Germinal center (tissue), 1 donor: Measurements from ENCODE around the gene ARHGEF37.
"Not testable (repeated sequence)": the region's sequence is repeated elsewhere in the genome, so short reads cannot be mapped to it uniquely, and the experiment has no call there.

Experiments
- DNase-seq: peaks from one replicate; pipeline ENCODE4 v3.0.0; 2012; ENCODE audit warnings: mixed read lengths, low spot score

The ARHGEF37 gene

DNA sequence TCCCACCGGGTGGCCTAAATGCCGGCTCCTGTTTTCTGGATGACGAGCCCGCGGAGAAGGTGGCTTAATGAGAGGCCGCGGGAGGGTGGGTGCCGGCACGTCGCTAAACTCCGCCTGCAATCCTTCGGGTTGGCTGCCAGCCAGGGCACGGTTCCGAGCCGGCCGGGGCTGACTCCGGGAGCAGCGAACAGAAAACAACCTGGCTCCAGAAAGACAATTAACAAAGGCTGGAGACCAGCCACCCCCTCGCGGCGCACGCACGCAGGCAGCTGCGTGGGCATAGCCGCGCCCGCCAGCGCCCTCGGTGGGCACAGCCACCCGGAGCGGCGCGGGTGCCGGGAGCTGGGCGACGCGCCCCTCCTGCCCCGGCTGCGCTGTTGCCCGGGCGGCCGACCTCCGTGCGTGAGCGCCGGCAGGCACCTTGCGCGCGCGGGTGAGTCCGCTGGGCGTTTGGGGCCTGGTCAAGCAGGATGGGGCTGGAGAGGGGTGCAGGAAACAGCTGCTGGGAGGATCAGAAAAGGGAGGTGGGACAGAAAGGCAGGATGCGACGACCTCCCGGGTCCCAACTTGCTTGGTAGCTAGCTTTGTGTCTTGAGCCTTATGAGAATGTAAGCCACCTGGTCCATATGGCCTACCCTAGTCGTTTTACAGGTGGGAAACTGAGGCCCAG lies at the start of gene ARHGEF37:
ARHGEF37 (plus strand) TSS at position 307 of the 670 bp plus-strand sequence. CDS start 16,272 bp downstream, outside the sequence.
- DNase-seq: peak; percentile 37

GRCh38 chr5:149532413-149532812 lies 48.9 kb upstream of the ARHGEF37 start:
- no peak for DNase-seq

DNA sequence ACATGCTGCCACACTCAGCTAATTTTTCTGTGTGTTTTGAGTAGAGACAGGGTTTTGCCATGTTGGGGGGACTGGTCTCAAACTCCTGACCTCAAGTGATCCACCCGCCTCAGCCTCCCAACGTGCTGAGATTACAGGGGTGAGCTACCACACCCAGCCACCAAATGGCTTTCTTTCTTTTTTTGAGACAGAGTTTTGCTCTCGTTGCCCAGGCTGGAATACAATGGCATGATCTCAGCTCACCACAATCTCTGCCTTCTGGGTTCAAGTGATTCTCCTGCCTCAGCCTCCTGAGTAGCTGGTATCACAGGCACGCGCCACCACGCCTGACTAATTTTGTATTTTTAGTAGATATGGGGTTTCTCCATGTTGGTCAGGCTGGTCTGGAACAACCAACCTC lies 45.5 kb upstream of the ARHGEF37 start:
- DNase-seq: not testable (repeated sequence)

DNA sequence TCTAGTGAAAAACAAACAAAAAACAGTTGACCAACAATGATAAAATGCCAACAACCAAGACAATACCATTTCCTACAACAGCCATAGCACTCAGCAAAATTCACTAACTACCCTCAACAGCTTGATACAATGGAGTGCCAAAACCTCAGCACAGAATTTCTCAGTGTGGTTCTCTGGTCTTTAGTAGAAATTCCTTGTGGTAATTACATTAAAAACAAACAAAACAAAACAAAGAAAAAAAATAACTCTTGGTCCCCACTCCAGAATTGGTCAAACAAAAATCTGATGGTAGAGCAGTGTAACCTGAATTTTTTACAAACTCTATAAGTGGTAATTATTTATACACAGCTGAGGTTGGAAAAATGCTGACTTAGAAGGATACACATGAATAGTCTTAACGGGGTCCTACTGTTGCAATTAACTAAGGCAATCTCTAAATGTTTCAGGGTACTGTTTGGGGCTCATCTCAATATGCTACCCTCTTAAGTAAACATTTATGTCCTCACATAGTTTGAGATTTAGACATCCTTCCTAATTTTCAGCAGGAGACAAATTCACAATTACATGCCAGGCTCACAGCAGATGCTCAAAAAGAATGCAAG lies 43.8 kb upstream of the ARHGEF37 start:
- DNase-seq: no peak

DNA sequence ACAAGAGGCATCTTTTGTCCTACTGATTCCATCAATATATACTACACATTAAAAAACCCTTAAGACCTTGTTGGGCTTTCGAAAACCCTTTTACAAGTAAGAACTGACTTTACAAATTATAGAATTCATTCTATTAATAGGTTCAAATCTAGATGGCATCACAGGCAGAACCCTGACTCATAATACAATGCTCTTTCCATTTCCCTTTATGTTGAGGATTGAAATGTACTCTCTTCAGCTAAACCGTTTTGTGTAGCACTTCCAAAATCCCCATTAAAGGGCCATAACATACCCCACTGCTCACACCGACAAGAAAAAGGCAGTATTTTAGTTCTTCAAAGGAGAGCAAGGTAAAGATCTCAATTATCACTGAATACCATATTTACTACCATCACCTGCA lies 41.2 kb upstream of the ARHGEF37 start:
- no peak for DNase-seq

DNA sequence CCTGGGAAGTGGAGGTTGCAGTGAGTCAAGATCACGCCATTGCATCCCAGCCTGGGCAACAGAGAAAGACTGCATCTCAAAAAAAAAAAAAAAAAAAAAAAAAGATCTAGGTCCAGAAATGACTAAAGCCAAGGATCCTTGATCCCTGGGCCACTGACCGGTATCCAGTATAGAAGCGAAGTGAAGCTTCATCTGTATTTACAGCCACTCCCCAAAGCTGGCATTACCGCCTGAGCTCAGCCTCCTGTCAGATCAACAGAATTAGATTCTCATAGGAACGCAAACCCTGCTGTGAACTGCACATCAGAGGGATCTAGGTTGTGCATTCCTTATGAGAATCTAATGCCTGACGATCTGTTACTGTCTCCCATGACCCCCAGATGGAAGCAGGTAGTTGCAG lies 39.4 kb upstream of the ARHGEF37 start:
- DNase-seq: no peak

DNA sequence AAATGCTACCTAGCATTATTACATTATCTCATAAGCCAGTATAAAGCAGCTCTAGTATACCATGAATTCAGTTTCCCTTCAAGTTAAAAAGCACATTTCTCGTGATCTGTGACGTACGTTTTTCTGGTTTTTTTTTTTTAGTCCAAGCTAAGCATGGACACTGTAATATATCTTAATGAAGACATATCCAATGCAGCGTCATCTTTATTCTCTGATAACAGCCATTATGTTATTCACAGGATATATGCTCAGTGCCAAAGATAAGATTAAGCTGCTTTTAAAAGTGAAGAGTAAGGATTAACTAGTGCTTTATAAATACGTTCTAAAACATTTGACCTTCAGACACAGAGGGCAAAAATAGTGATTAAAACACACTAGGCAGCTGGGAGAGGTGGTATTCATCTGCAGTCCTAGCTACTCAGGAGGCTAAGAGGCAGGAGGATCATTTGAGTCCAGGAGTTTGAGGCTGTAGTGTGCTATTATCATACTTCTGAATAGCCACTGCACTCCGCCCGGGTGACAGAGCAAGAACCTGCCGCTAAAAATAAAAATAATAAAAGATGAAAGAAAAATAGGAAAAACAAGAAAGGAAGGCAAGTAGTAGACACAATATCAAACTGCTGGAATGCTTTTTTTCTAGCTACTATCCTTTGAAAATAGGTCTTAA lies 37.8 kb upstream of the ARHGEF37 start:
- DNase-seq: no peak

GRCh38 chr5:149544028-149544420 lies 37.3 kb upstream of the ARHGEF37 start:
- no peak for DNase-seq

DNA sequence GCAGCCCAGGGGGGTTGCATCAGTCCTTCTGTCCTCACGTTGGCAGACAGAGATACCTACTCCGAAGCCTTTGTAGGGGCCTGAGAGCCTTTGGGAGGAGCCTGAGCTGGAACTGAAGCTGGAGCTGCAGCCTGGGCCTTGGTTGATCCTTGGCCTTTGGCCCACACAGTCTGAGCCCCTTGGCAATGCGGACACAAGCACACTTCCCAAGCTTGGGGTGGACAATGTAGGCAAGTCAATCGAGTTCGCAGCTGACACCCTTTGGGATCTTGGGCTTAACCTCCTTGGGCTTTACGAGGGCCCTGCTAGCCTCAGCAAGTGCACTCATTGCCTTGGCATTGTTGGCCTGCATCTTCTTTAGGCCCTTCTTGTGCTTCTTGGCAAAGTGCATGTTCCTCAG lies 36.0 kb upstream of the ARHGEF37 start:
- no peak for DNase-seq

DNA sequence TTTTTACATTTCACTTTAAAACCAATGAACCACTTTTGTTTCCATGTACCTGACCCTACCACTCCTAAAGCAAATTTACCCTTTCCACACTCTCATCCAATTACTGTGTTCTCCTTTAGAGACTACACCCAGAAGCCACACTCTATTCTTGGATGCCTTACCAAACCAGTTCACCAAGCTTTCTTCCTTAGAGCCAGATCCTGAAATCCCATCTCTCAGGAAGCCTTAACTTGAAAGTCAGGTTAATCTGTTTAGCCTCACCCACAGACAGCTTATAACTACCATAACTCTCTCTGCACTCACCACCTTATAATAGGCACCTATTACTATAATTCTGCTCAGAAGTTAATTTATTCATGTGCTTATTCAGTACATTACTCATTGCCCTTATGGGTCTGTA lies 34.3 kb upstream of the ARHGEF37 start:
- no peak for DNase-seq

- peak; percentile 87 for DNase-seq
Observed at GRCh38 chr5:149549461-149550267, 31.6 kb upstream of the ARHGEF37 start.

GRCh38 chr5:149550268-149550583 lies 31.1 kb upstream of the ARHGEF37 start:
- DNase-seq: peak; percentile 28

- peak; percentile 54 for DNase-seq
Observed at GRCh38 chr5:149550594-149551226, 30.6 kb upstream of the ARHGEF37 start.

- peak; percentile 99 for DNase-seq
Observed at GRCh38 chr5:149551227-149552037, 29.9 kb upstream of the ARHGEF37 start, which contains the start of gene CSNK1A1. Gene CSNK1A1, minus strand, starts transcription at chr5:149551439. Its CDS starts 475 bp downstream, at chr5:149550964.

GRCh38 chr5:149552038-149552494 lies 29.2 kb upstream of the ARHGEF37 start:
- DNase-seq: no peak

GRCh38 chr5:149552553-149553160 lies 28.6 kb upstream of the ARHGEF37 start:
- no peak for DNase-seq

DNA sequence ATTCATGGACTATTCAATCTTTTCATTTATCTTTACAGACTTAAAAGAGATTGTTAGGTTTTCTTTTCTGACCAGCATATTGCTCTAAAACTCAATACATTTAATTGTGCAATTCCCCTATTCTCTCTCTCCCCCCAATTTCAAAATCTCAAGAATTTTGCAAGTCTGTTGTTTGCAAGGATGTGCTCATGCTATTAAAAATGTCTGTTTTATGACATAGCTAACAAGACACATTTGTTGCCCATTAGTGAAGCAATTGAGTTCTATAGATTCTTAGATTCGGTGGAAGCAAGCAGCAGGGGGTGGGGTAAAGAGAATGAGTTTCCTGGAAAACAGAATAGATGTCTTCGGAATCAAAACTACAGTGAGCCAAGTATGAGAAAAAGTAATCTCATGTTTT lies 21.6 kb upstream of the ARHGEF37 start:
- DNase-seq: no peak

- no peak for DNase-seq
Observed at GRCh38 chr5:149561848-149562247, 19.4 kb upstream of the ARHGEF37 start.

DNA sequence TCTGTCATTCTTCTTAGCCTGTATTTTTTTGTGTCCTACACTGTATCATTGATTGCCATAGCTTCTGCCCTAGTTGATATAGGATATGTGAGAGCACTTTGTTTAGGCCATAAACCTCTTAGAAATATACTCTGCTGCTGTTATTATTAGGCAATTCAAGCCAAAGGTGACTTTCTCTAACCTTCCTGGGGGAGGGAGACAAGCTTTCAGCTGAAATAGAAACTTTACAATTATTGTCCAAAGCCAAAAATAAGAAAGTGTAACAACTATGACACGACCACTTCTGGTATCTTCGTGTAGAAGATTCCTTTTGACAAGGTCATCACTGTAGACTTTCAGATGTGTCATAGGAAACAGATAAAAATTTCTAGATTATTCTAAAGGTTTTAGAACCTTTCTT lies 17.8 kb upstream of the ARHGEF37 start:
- no peak for DNase-seq

DNA sequence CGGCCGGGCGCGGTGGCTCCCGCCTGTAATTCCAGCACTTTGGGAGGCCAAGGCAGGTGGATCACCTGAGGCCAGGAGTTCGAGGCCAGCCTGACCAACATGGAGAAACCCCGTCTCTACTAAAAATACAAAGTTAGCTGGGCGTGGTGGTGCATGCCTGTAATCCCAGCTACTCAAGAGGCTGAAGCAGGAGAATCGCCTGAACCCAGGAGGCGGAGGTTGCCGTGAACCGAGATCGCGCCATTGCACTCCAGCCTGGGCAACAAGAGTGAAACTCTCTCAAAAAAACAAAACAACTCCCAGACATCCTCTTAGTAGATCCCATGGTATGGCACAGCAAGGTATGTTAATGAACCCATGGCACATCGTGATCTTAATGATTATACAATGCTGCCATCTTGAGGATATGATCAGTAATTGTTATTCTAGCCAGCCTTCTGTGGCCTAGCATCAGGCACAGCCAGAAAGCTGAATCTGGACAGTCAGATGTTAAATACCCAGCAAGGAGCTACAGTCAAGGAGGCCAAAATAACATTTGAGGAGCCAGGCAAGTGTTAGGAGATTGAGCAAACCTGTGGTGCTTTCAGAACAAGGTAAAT lies 16.7 kb upstream of the ARHGEF37 start:
- DNase-seq: peak; percentile 69
